ENCODE data around the gene CRP. TPM values are rescaled to one million over a fixed set of nuclear protein-coding genes. Genes with fewer than 3 reads are reported as not detected.
"Not testable (repeated sequence)": the region's sequence is repeated elsewhere in the genome, so short reads cannot be mapped to it uniquely, and the experiment has no call there.

Gene CRP
- total and polyA plus RNA-seq, 2 experiments from 2014 or later = not detected

DNA sequence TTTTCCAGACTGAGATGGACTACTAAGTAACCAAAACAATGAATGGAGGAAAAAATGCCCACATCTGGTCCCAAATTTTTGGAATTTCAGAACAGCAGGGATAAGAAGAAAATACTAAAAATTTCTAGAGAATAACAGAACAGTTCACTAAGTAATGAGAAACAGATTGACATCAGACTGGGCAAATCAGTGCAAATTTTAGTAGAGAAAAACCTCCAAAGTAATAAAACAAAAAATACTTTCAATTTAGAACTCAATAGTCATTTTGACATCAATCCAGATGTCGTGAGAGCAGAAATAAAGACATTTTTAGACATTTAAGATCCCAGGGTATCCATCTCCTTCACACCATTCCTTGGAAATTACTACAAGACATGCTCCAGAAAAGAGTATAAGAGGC lies 39.3 kb downstream of the CRP start:
- TF ChIP-seq, protein P1, sequence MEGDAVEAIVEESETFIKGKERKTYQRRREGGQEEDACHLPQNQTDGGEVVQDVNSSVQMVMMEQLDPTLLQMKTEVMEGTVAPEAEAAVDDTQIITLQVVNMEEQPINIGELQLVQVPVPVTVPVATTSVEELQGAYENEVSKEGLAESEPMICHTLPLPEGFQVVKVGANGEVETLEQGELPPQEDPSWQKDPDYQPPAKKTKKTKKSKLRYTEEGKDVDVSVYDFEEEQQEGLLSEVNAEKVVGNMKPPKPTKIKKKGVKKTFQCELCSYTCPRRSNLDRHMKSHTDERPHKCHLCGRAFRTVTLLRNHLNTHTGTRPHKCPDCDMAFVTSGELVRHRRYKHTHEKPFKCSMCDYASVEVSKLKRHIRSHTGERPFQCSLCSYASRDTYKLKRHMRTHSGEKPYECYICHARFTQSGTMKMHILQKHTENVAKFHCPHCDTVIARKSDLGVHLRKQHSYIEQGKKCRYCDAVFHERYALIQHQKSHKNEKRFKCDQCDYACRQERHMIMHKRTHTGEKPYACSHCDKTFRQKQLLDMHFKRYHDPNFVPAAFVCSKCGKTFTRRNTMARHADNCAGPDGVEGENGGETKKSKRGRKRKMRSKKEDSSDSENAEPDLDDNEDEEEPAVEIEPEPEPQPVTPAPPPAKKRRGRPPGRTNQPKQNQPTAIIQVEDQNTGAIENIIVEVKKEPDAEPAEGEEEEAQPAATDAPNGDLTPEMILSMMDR (IDR thresholded peaks at IDR 0.05; ENCODE audit: low read depth, low read length) = no peak
- Histone ChIP-seq H3K36me3 (no peaks in the 10 kb centered on the region), H3K27me3 (no peaks in the 10 kb centered on the region), H3K4me3 (no peak overlapping the region), H3K27ac (no peak overlapping the region), H3K4me1 (ENCODE audit: low read depth) (no peaks in the 10 kb centered on the region), H3K9me3 (ENCODE audit: low read depth) (no peaks in the 10 kb centered on the region)
- DNase-seq (ENCODE audit: low read depth in 1 of 2, low spot score in 1 of 2) = no peak

DNA sequence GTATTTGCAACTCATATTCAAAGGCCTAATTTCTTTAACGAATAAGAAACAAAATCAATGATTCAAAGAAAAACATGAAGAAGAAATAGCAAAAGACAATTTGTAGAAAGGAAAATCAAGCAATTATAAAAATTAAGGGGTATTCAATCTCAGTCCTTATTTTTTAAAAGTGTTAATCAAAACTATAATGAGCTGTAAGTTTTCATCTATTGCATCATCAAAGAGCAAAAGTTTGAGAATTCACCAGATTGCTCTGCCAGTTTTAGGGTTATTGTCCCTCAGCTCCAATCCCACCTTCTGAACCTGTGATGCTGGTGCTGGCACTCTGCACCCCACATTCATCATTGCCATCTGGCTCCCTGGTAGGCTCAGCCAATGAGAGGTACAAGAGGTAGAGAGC lies 42.0 kb downstream of the CRP start:
- DNase-seq (ENCODE audit: low read depth in 1 of 2, low spot score in 1 of 2) = not testable (repeated sequence)

DNA sequence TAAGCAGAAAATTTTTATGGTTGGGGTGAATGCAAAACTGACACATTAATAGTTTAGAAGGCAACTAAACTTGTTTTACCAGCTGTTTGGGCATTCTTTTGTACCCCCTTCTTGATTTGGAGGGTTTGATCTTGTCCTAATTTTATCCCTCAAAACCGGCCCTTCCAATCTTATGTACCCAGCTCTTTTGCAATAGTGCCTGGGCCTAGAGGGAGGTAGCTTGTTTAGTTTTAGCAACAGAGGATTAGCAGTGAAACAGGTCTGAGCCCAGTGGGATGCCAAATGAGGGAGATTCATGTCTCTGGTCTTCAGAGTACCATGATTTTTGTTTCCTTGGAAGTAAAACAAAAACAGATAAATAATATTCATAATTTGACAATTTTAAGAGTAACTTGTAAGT lies 45.1 kb downstream of the CRP start:
- Histone ChIP-seq H3K4me1 (ENCODE audit: low read depth) (no peaks in the 10 kb centered on the region), H3K27ac (no peak overlapping the region), H3K4me3 (no peak overlapping the region), H3K9me3 (ENCODE audit: low read depth) (no peaks in the 10 kb centered on the region), H3K27me3 (no peaks in the 10 kb centered on the region), H3K36me3 (no peaks in the 10 kb centered on the region)
- no peak for DNase-seq (ENCODE audit: low read depth in 1 of 2, low spot score in 1 of 2)
- TF ChIP-seq, protein P1 (IDR thresholded peaks at IDR 0.05; ENCODE audit: low read depth, low read length) = no peak

More for the DNA sequence above, 42.0 kb downstream of the CRP start:
- not testable (repeated sequence) for H3K9me3 ChIP-seq (ENCODE audit: low read depth); H3K4me3 ChIP-seq; H3K36me3 ChIP-seq; H3K27ac ChIP-seq; H3K4me1 ChIP-seq (ENCODE audit: low read depth); H3K27me3 ChIP-seq

DNA sequence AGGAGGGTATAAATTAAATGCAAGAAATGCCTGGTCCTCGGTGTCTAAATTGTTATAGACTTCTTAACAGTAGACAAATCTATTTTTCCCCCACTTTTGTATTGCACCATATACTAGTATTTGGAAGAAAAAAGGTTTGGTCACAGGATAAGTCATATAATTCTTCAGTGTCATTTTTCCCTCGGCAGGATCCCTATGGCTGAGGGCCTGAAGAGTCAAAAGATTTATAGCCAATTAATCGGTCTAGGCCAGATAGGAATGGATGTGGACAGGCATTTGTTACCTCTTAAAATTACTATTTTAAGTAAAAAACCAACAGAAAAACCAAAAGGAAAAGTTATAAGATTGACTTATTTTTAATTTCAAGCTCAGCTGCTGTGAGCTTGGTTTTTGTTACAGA lies 45.6 kb downstream of the CRP start:
- H3K4me1 ChIP-seq (ENCODE audit: low read depth) = no peaks in the 10 kb centered on the region
- H3K27me3 ChIP-seq = no peaks in the 10 kb centered on the region
- TF ChIP-seq, protein P1 (IDR thresholded peaks at IDR 0.05; ENCODE audit: low read depth, low read length) = no peak
- H3K9me3 ChIP-seq (ENCODE audit: low read depth) = no peaks in the 10 kb centered on the region
- H3K27ac ChIP-seq = no peak overlapping the region
- H3K4me3 ChIP-seq = no peak overlapping the region
- no peaks in the 10 kb centered on the region for H3K36me3 ChIP-seq
- no peak for DNase-seq (ENCODE audit: low read depth in 1 of 2, low spot score in 1 of 2)

DNA sequence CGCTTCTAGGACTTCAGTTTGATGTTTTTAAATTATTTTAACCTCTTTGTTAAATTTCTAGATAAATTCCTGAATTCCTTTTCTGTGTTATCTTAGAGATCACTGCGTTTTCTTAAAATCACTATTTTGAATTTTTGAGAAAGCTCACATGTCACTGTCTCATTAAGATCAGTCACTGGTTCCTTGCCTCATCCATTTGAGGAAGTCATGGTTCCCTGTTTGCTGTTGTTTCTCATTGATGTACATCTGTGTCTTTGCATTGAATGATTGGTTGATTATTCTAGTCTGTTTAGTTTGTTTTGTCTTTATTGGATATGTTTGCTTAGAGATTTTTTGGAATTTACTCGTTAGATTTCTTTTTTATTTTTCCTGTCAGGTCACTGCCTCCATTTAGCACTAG lies 50.1 kb downstream of the CRP start:
- H3K9me3 ChIP-seq (ENCODE audit: low read depth) = no peaks in the 10 kb centered on the region
- TF ChIP-seq, protein P1 (IDR thresholded peaks at IDR 0.05; ENCODE audit: low read depth, low read length) = no peak
- no peaks in the 10 kb centered on the region for H3K4me1 ChIP-seq (ENCODE audit: low read depth)

DNA sequence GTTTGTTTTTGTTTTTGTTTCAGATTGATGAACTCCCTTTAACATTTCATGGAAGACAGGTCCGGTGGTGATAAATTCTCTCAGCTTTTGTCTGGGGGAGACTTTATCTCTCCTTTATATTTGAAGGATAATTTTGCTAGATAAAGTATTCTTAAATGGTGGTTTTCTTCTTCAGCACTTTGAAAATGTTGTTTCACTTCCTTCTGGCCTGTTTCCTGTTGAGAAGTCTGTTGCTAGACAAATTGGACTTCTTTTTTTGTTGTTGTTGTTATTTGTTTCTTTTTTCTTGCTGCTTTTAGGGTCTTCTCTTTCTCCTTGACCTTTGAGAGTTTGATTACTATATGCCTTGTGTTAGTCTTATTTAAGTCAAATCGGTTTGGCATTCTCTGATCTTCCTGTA lies 50.8 kb downstream of the CRP start:
- Histone ChIP-seq H3K27ac (no peak overlapping the region), H3K27me3 (no peaks in the 10 kb centered on the region), H3K4me1 (ENCODE audit: low read depth) (no peaks in the 10 kb centered on the region), H3K36me3 (no peaks in the 10 kb centered on the region), H3K4me3 (no peak overlapping the region), H3K9me3 (ENCODE audit: low read depth) (no peaks in the 10 kb centered on the region)
- DNase-seq (ENCODE audit: low read depth in 1 of 2, low spot score in 1 of 2) = no peak
- TF ChIP-seq, protein P1 (IDR thresholded peaks at IDR 0.05; ENCODE audit: low read depth, low read length) = no peak

More for the DNA sequence above, 50.1 kb downstream of the CRP start:
- no peak for DNase-seq (ENCODE audit: low read depth in 1 of 2, low spot score in 1 of 2)
- no peaks in the 10 kb centered on the region for H3K27me3 ChIP-seq
- H3K36me3 ChIP-seq = no peaks in the 10 kb centered on the region
- H3K4me3 ChIP-seq = no peak overlapping the region
- H3K27ac ChIP-seq = no peak overlapping the region

Other genes with a start within 250 kb of the CRP start
- gene OR10J5, start 178.6 kb downstream of the CRP start, total RNA-seq = not detected in 2 replicates
- gene OR10J5, start 178.6 kb downstream of the CRP start, polyA plus RNA-seq = not detected in 2 replicates
- gene APCS, start 126.8 kb downstream of the CRP start, total RNA-seq = not detected in 2 replicates
- gene APCS, start 126.8 kb downstream of the CRP start, polyA plus RNA-seq = not detected in 2 replicates
- 35.0 and 47.9 TPM in 2 replicates for gene DUSP23, start 66.4 kb upstream of the CRP start, total RNA-seq
- 46.3 and 53.4 TPM in 2 replicates for gene DUSP23, start 66.4 kb upstream of the CRP start, polyA plus RNA-seq
- gene FCRL6, start 87.8 kb upstream of the CRP start, total RNA-seq = not detected in 2 replicates
- gene FCRL6, start 87.8 kb upstream of the CRP start, polyA plus RNA-seq = not detected in 2 replicates
- gene SLAMF8, start 112.3 kb upstream of the CRP start, total RNA-seq = not detected in 2 replicates
- not detected in 2 replicates for gene SLAMF8, start 112.3 kb upstream of the CRP start, polyA plus RNA-seq
- not detected in 2 replicates for gene VSIG8, start 148.1 kb upstream of the CRP start, total RNA-seq
- gene VSIG8, start 148.1 kb upstream of the CRP start, polyA plus RNA-seq = not detected in 2 replicates
- gene CFAP45, start 185.6 kb upstream of the CRP start, total RNA-seq = 0.14 TPM in 1 of 2 replicates, not detected in the other
- gene CFAP45, start 185.6 kb upstream of the CRP start, polyA plus RNA-seq = not detected in 2 replicates
- 3.8 and 14.4 TPM in 2 replicates for gene TAGLN2, start 210.9 kb upstream of the CRP start, total RNA-seq
- 17.9 and 18.5 TPM in 2 replicates for gene TAGLN2, start 210.9 kb upstream of the CRP start, polyA plus RNA-seq
- 1.7 and 4.1 TPM in 2 replicates for gene IGSF9, start 231.0 kb upstream of the CRP start, total RNA-seq
- 2.3 and 4.2 TPM in 2 replicates for gene IGSF9, start 231.0 kb upstream of the CRP start, polyA plus RNA-seq
- gene SLAMF9, start 239.6 kb upstream of the CRP start, total RNA-seq = not detected in 2 replicates
- gene SLAMF9, start 239.6 kb upstream of the CRP start, polyA plus RNA-seq = not detected in 2 replicates

Data from cardiac muscle cell (in vitro differentiated cells and primary cell).